H1 (cell line): ENCODE data around the gene STX18. TPM values are rescaled to one million over a fixed set of nuclear protein-coding genes. Genes with fewer than 3 reads are reported as not detected.

ENCODE experiments used
- PHF8 ChIP-seq: fragments of 200-600 bp; sonication (generic); conservative IDR thresholded peaks from 2 replicates; pipeline ENCODE4 v1.7.1; 2012; ENCODE audit warnings: low read depth, mild to moderate bottlenecking, inconsistent platforms, low read length, moderate library complexity
- RXRA ChIP-seq: IDR thresholded peaks from 2 replicates; pipeline ENCODE4 v1.6.1; 2011; ENCODE audit warnings: low read depth, mild to moderate bottlenecking, low read length, moderate library complexity; ENCODE audit not compliant: insufficient read depth
- SP2 ChIP-seq: IDR thresholded peaks from 2 replicates; pipeline ENCODE4 v1.6.1; 2012; ENCODE audit warnings: mild to moderate bottlenecking, low read length, inconsistent platforms
- polyA plus RNA-seq, 7 experiments: library from polyadenylated mRNA; depleted of rRNA in 3 of 7; stranded (reverse) in 5 of 7; unstranded in 2 of 7; fragments of >200 nt in 5 of 7; fragments of 200-250 nt in 2 of 7; gene quantifications; 1 replicate in 5 of 7; 2 replicates in 1 of 7; 4 replicates in 1 of 7; pipeline versions ENCODE4 v1.2.1 to v1.2.3, GENCODE V29; 2011 to 2013; ENCODE audit warnings: missing spikeins in 2 of 7, mixed read lengths in 2 of 7
- total RNA-seq: library from RNA; stranded (reverse); fragmentation: NEBNext Ultra II Directional; extraction: Animal tissue kit (Norgen Biotek cat#: 25700); gene quantifications from 2 replicates; pipeline ENCODE4 v1.2.1, GENCODE V29; 2021

The STX18 gene
- total and polyA plus RNA-seq, 2 of the 8 experiments (the other 6 are each of a cell fraction or from before 2014, with no cell fraction given) = 14.6 to 18.3 TPM

DNA sequence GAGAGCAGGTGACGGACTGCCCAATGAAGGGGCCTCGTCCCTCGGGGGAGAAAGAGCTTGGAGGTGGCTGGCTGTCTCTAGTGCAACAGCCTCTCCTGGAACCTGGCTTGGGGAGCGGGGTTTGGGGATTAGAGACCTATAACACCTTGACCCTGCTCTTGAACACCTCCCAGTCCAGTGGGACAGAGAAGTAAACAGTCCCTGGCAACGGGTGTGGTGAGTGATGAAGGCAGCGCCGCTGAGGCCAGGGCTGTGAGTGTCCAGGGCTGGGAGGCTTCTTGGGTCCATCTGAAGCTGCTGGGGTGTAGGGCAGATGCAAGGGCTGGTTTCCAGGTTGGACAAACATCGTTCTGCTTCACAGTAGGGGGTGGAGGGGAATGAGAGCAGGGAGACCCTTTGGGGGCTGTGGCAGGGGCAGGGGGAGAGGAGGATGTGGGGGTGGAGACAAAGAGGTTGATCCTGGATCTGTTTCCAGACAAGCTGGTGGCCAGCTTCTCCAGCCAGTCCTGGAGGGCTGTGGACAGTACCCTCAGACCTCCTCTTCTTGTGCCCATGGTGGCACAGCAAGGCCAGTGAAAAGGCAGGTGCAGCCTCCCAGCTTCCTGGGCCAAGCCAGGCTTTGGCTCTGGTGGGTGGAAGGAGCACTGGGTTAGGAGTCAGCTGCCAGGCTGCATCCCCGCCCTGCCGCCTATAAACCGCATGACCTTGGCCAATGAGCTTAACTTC is 151.2 kb downstream of the STX18 start (continued):
- TF ChIP-seq RXRA (no peak), SP2 (no peak), PHF8 (no peak)
